RKO (cell line): Measurements from ENCODE around the gene AGBL4.

ENCODE experiments used
- DNase-seq: peaks from one replicate; pipeline ENCODE4 v3.0.0-alpha.2; 2016; ENCODE audit warnings: low spot score

AGBL4 gene

GRCh38 chr1:48581270-48581669 lies 1442.5 kb downstream of the AGBL4 start:
- no peak for DNase-seq

- no peak for DNase-seq
These were observed 1447.2 kb downstream of the AGBL4 start for GRCh38 chr1:48576565-48576964.

GRCh38 chr1:48572646-48573258 lies 1451.0 kb downstream of the AGBL4 start:
- peak; percentile 59 for DNase-seq

GRCh38 chr1:48572134-48572533 lies 1451.6 kb downstream of the AGBL4 start:
- no peak for DNase-seq

GRCh38 chr1:48571303-48571987 lies 1452.3 kb downstream of the AGBL4 start:
- no peak for DNase-seq

- no peak for DNase-seq
These were observed 1453.2 kb downstream of the AGBL4 start for GRCh38 chr1:48570568-48570967.

- DNase-seq, result no peak
These were observed 1455.3 kb downstream of the AGBL4 start for GRCh38 chr1:48568501-48568900.

GRCh38 chr1:48566492-48566891 lies 1457.3 kb downstream of the AGBL4 start:
- no peak for DNase-seq

- DNase-seq, result no peak
These were observed 1460.7 kb downstream of the AGBL4 start for GRCh38 chr1:48563021-48563420.

- DNase-seq, result no peak
These were observed 1462.3 kb downstream of the AGBL4 start for GRCh38 chr1:48561444-48561843.

- no peak for DNase-seq
These were observed 1463.2 kb downstream of the AGBL4 start for GRCh38 chr1:48560577-48560976.

GRCh38 chr1:48560116-48560515 lies 1463.6 kb downstream of the AGBL4 start:
- DNase-seq, result no peak

- DNase-seq, result no peak
These were observed 1465.4 kb downstream of the AGBL4 start for GRCh38 chr1:48558366-48558765.

- no peak for DNase-seq
These were observed 1467.4 kb downstream of the AGBL4 start for GRCh38 chr1:48556186-48556850.

- no peak for DNase-seq
These were observed 1468.5 kb downstream of the AGBL4 start for GRCh38 chr1:48555271-48555670.

- DNase-seq, result no peak
These were observed 1470.7 kb downstream of the AGBL4 start for GRCh38 chr1:48552903-48553606.

- peak; percentile 12 for DNase-seq
These were observed 1471.3 kb downstream of the AGBL4 start for GRCh38 chr1:48552420-48552819.

- DNase-seq, result no peak
These were observed 1474.8 kb downstream of the AGBL4 start for GRCh38 chr1:48548985-48549384.

- no peak for DNase-seq
These were observed 1476.1 kb downstream of the AGBL4 start for GRCh38 chr1:48547561-48548220.

GRCh38 chr1:48543854-48544253 lies 1479.9 kb downstream of the AGBL4 start:
- DNase-seq, result no peak

- DNase-seq, result no peak
These were observed 1483.2 kb downstream of the AGBL4 start for GRCh38 chr1:48540587-48540986.

- peak; percentile 25 for DNase-seq
These were observed 1487.3 kb downstream of the AGBL4 start for GRCh38 chr1:48536477-48536876.
